GM12892 (cell line): ENCODE measurements around the gene CXCR5.

Source experiments
- POLR2A ChIP-seq: IDR thresholded peaks from 2 replicates; pipeline ENCODE4 v1.6.1; 2011; ENCODE audit warnings: low read depth, low read length, control low read depth
- POLR2AphosphoS5 ChIP-seq: IDR thresholded peaks from 2 replicates; pipeline ENCODE4 v1.6.1; 2011; ENCODE audit warnings: low read depth, low read length, control low read depth

DNA sequence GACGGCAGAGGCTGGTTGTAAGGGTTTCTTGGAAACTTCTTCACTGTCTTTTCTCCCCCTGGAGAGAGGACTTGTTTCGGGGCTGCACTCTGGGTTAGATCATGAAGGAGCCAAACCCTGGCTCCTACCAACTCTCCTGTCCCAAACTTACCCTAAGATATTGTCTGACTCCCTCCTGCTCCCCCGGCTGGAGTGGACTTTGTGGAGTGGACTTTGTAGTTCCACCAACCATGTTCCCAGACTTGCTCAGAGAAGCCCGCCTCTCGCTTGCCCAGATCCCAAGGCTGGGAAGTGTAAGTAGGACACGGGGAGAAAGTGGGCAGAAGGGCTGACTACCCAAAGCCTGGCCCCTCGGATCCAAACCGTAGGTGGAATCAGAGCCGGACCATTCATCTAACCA lies 1.2 kb downstream of the CXCR5 start:
- TF ChIP-seq POLR2AphosphoS5 (no peak), POLR2A (no peak)
